WERI-Rb-1 (cell line): ENCODE measurements around the gene ZNF614.
"Not testable (repeated sequence)": the region's sequence is repeated elsewhere in the genome, so short reads cannot be mapped to it uniquely, and the experiment has no call there.

ENCODE experiments used
- DNase-seq: peaks from one replicate; pipeline ENCODE4 v3.0.0-alpha.2; 2020
- H3K27ac ChIP-seq: fragments of 250-450 bp; sonication (Bioruptor Pico); 2 replicates; pipeline ENCODE4 v1.5.1; 2020; ENCODE audit warnings: mild to moderate bottlenecking, moderate library complexity
- H3K27me3 ChIP-seq: fragments of 250-450 bp; sonication (Bioruptor Pico); 2 replicates; pipeline ENCODE4 v1.5.1; 2021; ENCODE audit warnings: mild to moderate bottlenecking, low read depth, moderate library complexity; ENCODE audit not compliant: insufficient read depth, severe bottlenecking
- H3K36me3 ChIP-seq: fragments of 250-450 bp; sonication (Bioruptor Pico); 2 replicates; pipeline ENCODE4 v1.5.1; 2020; ENCODE audit warnings: mild to moderate bottlenecking, moderate library complexity
- H3K4me3 ChIP-seq: 2 replicates; pipeline ENCODE4 v1.5.1; 2011; ENCODE audit warnings: low read depth, mild to moderate bottlenecking, control low read depth, low read length
- H3K9me3 ChIP-seq: fragments of 250-450 bp; sonication (Bioruptor Pico); 2 replicates; pipeline ENCODE4 v1.5.1; 2021; ENCODE audit warnings: mild to moderate bottlenecking, moderate library complexity; ENCODE audit not compliant: severe bottlenecking
- CTCF ChIP-seq: IDR thresholded peaks from 2 replicates; pipeline ENCODE4 v1.5.1; 2011; ENCODE audit warnings: low read depth, mild to moderate bottlenecking, control low read depth, inconsistent platforms, low read length

Gene ZNF614

DNA sequence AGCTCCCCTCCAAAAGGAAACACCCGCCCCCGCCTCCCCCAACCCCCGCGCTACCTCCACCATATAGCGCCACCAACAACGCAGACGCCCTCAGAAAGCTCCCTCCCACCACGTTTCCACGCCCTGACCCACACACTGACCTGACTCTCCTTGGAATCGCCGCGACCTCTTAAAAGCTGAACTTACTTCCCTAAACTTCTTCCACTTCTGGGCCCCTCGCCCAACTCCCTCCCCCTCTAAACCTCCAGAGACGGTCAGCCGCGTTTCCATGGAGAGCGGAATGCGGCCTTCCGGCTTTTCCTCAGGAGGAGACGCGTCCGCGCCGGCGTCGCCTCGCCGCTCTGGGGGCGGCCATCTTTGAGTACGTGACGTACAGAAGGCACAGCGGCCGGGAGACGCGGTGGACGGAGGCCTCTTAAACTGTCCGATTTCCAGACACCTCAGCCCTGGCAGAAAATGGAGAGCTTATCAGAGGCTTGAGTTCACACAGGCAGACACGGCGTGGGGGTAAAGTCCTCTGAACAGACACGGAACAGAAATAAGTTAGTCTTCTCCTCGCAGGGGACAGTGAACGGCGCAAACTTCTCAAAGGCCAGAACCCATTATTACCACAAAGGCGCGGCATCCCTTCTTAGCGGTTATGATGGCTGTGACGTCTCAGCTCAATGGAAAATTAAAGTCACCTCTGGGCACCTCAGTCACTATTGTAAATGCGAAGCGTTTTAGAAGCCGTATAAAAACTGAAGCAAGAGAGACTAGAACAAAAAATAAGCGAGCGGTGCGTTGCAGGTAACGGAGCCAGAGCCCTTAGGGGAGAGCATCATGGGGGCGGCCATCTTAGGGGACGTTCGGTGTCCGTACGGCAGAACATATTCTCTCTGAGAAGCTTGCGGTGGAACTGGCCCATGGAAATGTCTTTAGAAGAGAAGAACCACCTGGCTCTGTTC lies 20.6 kb upstream of the ZNF614 start, which contains the start of gene ZNF432:
TSS of gene ZNF432 (minus strand) at position 284 of the 947 bp plus-strand sequence. CDS start 1,970 bp downstream, outside the sequence.
- no peak for TF ChIP-seq CTCF

GRCh38 chr19:52039169-52039568 lies 11.0 kb upstream of the ZNF614 start:
- H3K9me3 ChIP-seq: peaks cover 9% of the 10 kb centered on the region
- H3K27ac ChIP-seq: no peak overlapping the region
- no peak for DNase-seq
- no peak for TF ChIP-seq CTCF
- H3K36me3 ChIP-seq: peaks cover 84% of the 10 kb centered on the region
- H3K4me3 ChIP-seq: no peak overlapping the region
- no peaks in the 10 kb centered on the region for H3K27me3 ChIP-seq

More for the DNA sequence above, 20.6 kb upstream of the ZNF614 start, which contains the start of gene ZNF432:
- peak within 1 kb of the TSS; percentile 94 for H3K27ac ChIP-seq
- H3K36me3 ChIP-seq: peaks cover 35% of the 10 kb centered on the region
- H3K9me3 ChIP-seq: peaks cover 7% of the 10 kb centered on the region
- DNase-seq: peak; percentile 91
- H3K27me3 ChIP-seq: no peaks in the 10 kb centered on the region
- peak within 1 kb of the TSS; percentile 96 for H3K4me3 ChIP-seq

- Histone ChIP-seq H3K36me3 (peaks cover 70% of the 10 kb centered on the region), H3K4me3 (no peak overlapping the region), H3K9me3 (peaks cover 33% of the 10 kb centered on the region), H3K27me3 (no peaks in the 10 kb centered on the region), H3K27ac (no peak overlapping the region)
- DNase-seq: no peak
- TF ChIP-seq CTCF: no peak
Observed at GRCh38 chr19:52034051-52034728, 6.0 kb upstream of the ZNF614 start.

GRCh38 chr19:52028780-52029123 lies 573 bp upstream of the ZNF614 start:
- Histone ChIP-seq H3K4me3 (peak overlapping the region; percentile 99), H3K27me3 (no peaks in the 10 kb centered on the region), H3K36me3 (peaks cover 48% of the 10 kb centered on the region), H3K27ac (peak overlapping the region; percentile 93), H3K9me3 (peaks cover 19% of the 10 kb centered on the region)
- no peak for TF ChIP-seq CTCF
- no peak for DNase-seq

DNA sequence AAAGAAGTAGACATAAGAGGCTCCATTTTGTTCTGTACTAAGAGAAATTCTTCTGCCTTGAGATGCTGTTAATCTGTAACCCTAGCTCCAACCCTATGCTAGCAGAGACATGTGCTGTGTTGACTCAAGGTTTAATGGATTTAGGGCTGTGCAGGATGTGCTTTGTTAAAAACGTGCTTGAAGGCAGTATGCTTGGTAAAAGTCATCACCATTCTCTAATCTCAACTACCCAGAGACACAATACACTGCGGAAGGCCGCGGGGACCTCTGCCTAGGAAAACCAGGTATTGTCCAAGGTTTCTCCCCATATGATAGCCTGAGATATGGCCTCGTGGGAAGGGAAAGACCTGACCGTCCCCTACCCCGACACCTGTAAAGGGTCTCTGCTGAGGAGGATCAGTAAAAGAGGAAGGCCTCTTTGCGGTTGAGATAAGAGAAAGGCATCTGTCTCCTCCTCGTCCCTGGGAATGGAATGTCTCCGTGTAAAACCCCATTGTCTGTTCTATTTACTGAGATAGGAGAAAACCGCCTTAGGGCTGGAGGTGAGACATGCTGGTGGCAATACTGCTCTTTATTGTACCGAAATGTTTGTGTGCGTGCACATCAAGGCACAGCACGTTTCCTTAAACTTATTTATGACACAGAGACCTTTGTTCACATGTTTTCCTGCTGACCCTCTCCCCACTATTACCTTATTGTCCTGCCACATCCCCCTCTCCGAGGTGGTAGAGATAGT lies 1.8 kb downstream of the ZNF614 start:
- not testable (repeated sequence) for H3K27me3 ChIP-seq, DNase-seq, H3K4me3 ChIP-seq, H3K9me3 ChIP-seq, H3K27ac ChIP-seq
- H3K36me3 ChIP-seq: peaks cover 51% of the 10 kb centered on the region

DNA sequence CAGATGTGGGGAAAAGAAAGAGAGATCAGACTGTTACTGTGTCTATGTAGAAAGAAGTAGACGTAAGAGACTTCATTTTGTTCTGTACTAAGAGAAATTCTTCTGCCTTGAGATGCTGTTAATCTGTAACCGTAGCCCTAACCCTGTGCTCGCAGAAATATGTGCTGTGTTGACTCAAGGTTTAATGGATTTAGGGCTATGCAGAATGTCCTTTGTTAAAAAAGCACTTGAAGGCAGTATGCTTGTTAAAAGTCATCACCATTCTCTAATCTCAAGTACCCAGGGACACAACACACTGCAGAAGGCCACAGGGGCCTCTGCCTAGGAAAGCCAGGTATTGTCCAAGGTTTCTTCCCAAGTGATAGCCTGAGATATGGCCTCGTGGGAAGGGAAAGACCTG lies 3.7 kb downstream of the ZNF614 start:
- H3K27ac ChIP-seq, H3K27me3 ChIP-seq, H3K9me3 ChIP-seq, H3K4me3 ChIP-seq, DNase-seq: not testable (repeated sequence)
- peaks cover 64% of the 10 kb centered on the region for H3K36me3 ChIP-seq
